Keratinocyte (primary cell): Measurements from ENCODE around the gene HOPX. TPM values are rescaled to one million over a fixed set of nuclear protein-coding genes. Genes with fewer than 3 reads are reported as not detected.
A peak's percentile ranks its signal among the peaks of the same experiment; 100 is the strongest.

Experiments used
- DNase-seq: peaks from one replicate; pipeline ENCODE4 v3.0.0-alpha.2; 2011; ENCODE audit warnings: low read depth, missing footprints, low spot score
- FAIRE-seq: peaks from 2 replicates; lab custom pipeline; 2011; peaks lifted over from hg19 to GRCh38; lab: Jason Lieb, UNC
- H2AFZ ChIP-seq: 2 replicates; pipeline ENCODE4 v1.6.0; 2012; ENCODE audit warnings: low read length, control low read depth, inconsistent platforms; ENCODE audit not compliant: control insufficient read depth
- H3K27ac ChIP-seq: 2 replicates; pipeline ENCODE4 v1.5.1; 2011; ENCODE audit warnings: low read length; ENCODE audit not compliant: control insufficient read depth, insufficient read depth
- H3K27me3 ChIP-seq: 3 replicates; pipeline ENCODE4 v1.6.0; 2011; ENCODE audit warnings: low read length; ENCODE audit not compliant: control insufficient read depth, insufficient read depth; ENCODE audit errors: extremely low read depth
- H3K36me3 ChIP-seq, 2 experiments: 2 replicates in 1 of 2; 3 replicates in 1 of 2; pipeline ENCODE4 v1.5.1; 2011; ENCODE audit warnings: low read length in 2 of 2, mild to moderate bottlenecking in 1 of 2; ENCODE audit not compliant: control insufficient read depth in 2 of 2, insufficient read depth in 2 of 2; ENCODE audit errors: extremely low read depth in 1 of 2
- H3K4me1 ChIP-seq: 3 replicates; pipeline ENCODE4 v1.5.1; 2011; ENCODE audit warnings: low read length; ENCODE audit not compliant: control insufficient read depth, insufficient read depth; ENCODE audit errors: extremely low read depth
- H3K4me2 ChIP-seq: 3 replicates; pipeline ENCODE4 v1.6.0; 2011; ENCODE audit warnings: low read depth, low read length; ENCODE audit not compliant: control insufficient read depth, insufficient read depth; ENCODE audit errors: extremely low read depth
- H3K4me3 ChIP-seq, 3 experiments: fragments of 200-600 bp in 1 of 3; sonication (generic) in 1 of 3; 2 replicates in 2 of 3; 3 replicates in 1 of 3; pipeline ENCODE4 v1.5.1; 2011 to 2016; ENCODE audit warnings: low read length in 3 of 3, mild to moderate bottlenecking in 3 of 3, control low read depth in 2 of 3, inconsistent platforms in 1 of 3, low read depth in 1 of 3, mixed read lengths in 1 of 3, mixed run types in 1 of 3, moderate library complexity in 1 of 3; ENCODE audit not compliant: control insufficient read depth in 2 of 3, insufficient read depth in 2 of 3; ENCODE audit errors: extremely low read depth in 1 of 3
- H3K79me2 ChIP-seq: 2 replicates; pipeline ENCODE4 v1.6.0; 2012; ENCODE audit warnings: low read length; ENCODE audit not compliant: control insufficient read depth, insufficient read depth
- H3K9ac ChIP-seq: 3 replicates; pipeline ENCODE4 v1.6.0; 2011; ENCODE audit warnings: low read length; ENCODE audit not compliant: control insufficient read depth, insufficient read depth; ENCODE audit errors: extremely low read depth
- H3K9me1 ChIP-seq: 3 replicates; pipeline ENCODE4 v1.6.0; 2011; ENCODE audit warnings: low read length; ENCODE audit not compliant: control insufficient read depth, insufficient read depth; ENCODE audit errors: extremely low read depth
- H3K9me3 ChIP-seq: 2 replicates; pipeline ENCODE4 v1.5.1; 2012; ENCODE audit warnings: low read depth, low read length; ENCODE audit not compliant: control insufficient read depth
- H4K20me1 ChIP-seq: 3 replicates; pipeline ENCODE4 v1.6.0; 2011; ENCODE audit warnings: low read length; ENCODE audit not compliant: control insufficient read depth, insufficient read depth; ENCODE audit errors: extremely low read depth
- CTCF ChIP-seq, 3 experiments: IDR thresholded peaks in 1 of 3; conservative IDR thresholded peaks in 1 of 3; optimal IDR thresholded peaks in 1 of 3; 2 replicates in 2 of 3; 3 replicates in 1 of 3; pipeline versions ENCODE3 to v1.5.1; 2011; ENCODE audit warnings: low read length in 3 of 3, mild to moderate bottlenecking in 3 of 3, moderate library complexity in 2 of 3, control low read depth in 1 of 3, inconsistent platforms in 1 of 3; ENCODE audit not compliant: insufficient read depth in 2 of 3; ENCODE audit errors: extremely low read depth in 1 of 3
- EZH2 ChIP-seq: IDR thresholded peaks from one replicate; pipeline ENCODE4 v1.6.1; 2012; ENCODE audit warnings: inconsistent platforms, mild to moderate bottlenecking, low read length, moderate library complexity
- dilution Hi-C: fragments of 300-500 bp; cut with MboI; formaldehyde crosslinking; loops from one replicate; pipeline ENCODE4 v1.7.0; 2020; ENCODE audit warnings: low sequenced_read_pairs; ENCODE audit not compliant: extremely low pct_ligation_motif_present
- polyA plus RNA-seq, 5 experiments: library from polyadenylated mRNA; depleted of rRNA in 3 of 5; stranded (reverse) in 3 of 5; stranded (forward) in 1 of 5; unstranded in 1 of 5; fragments of >200 nt; gene quantifications; 1 replicate in 1 of 5; 2 replicates in 3 of 5; 3 replicates in 1 of 5; pipeline versions ENCODE4 v1.2.1 to v1.2.3, GENCODE V29; 2011 to 2012; ENCODE audit warnings: missing spikeins in 2 of 5, low read depth in 1 of 5, low replicate concordance in 1 of 5

HOPX gene
- polyA plus RNA-seq, 1 donor (not counting 4 experiments of a cell fraction or from before 2014, with no cell fraction given): 8.5 TPM

GRCh38 chr4:56655209-56655626 lies 25.9 kb downstream of the HOPX start:
- TF ChIP-seq CTCF (optimal IDR thresholded peaks at IDR 0.05 in 1 of 3, IDR thresholded peaks at IDR 0.05 in 1 of 3, conservative IDR thresholded peaks at IDR 0.05 in 1 of 3; ENCODE audit: extremely low read depth in 1 of 3, insufficient read depth in 2 of 3, low read length in 3 of 3) (peak in 1 of 3 experiments; percentile 23), EZH2 (peak; percentile 78)
- peak overlapping the region; percentile 9 for H3K9ac ChIP-seq
- peaks cover 37% of the 10 kb centered on the region for H3K4me1 ChIP-seq
- peak overlapping the region; percentile 21 to 62 (median 62) for H3K4me3 ChIP-seq
- no peak for DNase-seq
- H2AFZ ChIP-seq: peak overlapping the region; percentile 51
- dilution Hi-C loops: no loop called here
- no peaks in the 10 kb centered on the region for H3K79me2 ChIP-seq
- no peak for FAIRE-seq
- no peak overlapping the region for H3K27ac ChIP-seq
- H3K36me3 ChIP-seq: no peaks in the 10 kb centered on the region
- H3K4me2 ChIP-seq: peak overlapping the region; percentile 79
- H3K27me3 ChIP-seq: peaks cover 61% of the 10 kb centered on the region
- H3K9me1 ChIP-seq: no peaks in the 10 kb centered on the region
- H3K9me3 ChIP-seq: no peaks in the 10 kb centered on the region
- no peaks in the 10 kb centered on the region for H4K20me1 ChIP-seq

- Histone ChIP-seq H3K9ac (no peak overlapping the region), H3K79me2 (no peaks in the 10 kb centered on the region), H3K4me2 (no peak overlapping the region), H3K27me3 (peaks cover 55% of the 10 kb centered on the region), H2AFZ (no peak overlapping the region), H4K20me1 (no peaks in the 10 kb centered on the region), H3K4me1 (peaks cover 37% of the 10 kb centered on the region), H3K9me1 (no peaks in the 10 kb centered on the region), H3K9me3 (no peaks in the 10 kb centered on the region), H3K36me3 (no peaks in the 10 kb centered on the region), H3K27ac (no peak overlapping the region), H3K4me3 (no peak overlapping the region)
- DNase-seq (no peak), FAIRE-seq (no peak)
- no peak for TF ChIP-seq CTCF (optimal IDR thresholded peaks at IDR 0.05 in 1 of 3, IDR thresholded peaks at IDR 0.05 in 1 of 3, conservative IDR thresholded peaks at IDR 0.05 in 1 of 3; ENCODE audit: extremely low read depth in 1 of 3, insufficient read depth in 2 of 3, low read length in 3 of 3)
- no peak for TF ChIP-seq EZH2
- dilution Hi-C loops: no loop called here
Observed at GRCh38 chr4:56654238-56654632, 26.9 kb downstream of the HOPX start.
